C4-2B (cell line): ENCODE results near the gene SCAI.
"Not testable (repeated sequence)": the region's sequence is repeated elsewhere in the genome, so short reads cannot be mapped to it uniquely, and the experiment has no call there.

Source experiments
- H3K27ac ChIP-seq: fragments of 450-650 bp; 2 replicates; pipeline ENCODE4 v1.5.1; 2017
- ZFX ChIP-seq: fragments of 450-650 bp; IDR thresholded peaks from 2 replicates; pipeline ENCODE4 v1.6.1; 2017
- TF ChIP-seq, protein P1 (sequence below): fragments of 450-650 bp; conservative IDR thresholded peaks from 2 replicates; pipeline ENCODE4 v1.5.1; 2017; ENCODE audit warnings: mild to moderate bottlenecking

SCAI gene

DNA sequence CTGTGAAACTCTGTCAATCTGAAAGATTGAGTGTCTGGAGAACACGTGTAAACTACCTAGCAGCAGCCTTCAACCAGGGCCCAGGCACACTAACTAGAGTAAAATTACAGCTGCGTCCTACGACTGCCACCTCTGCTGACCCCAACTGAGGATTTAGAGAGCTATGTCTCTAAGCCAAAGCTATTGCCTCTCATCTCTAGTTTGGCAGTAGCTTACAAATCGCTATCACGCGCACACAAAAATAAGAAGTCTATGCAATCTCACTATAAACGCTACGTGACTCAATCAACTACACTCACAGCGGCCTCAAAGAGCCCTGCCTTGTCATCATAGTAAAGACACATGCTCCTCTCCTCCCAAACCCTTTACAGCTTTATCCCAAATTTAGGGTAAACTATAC lies 37.5 kb upstream of the SCAI start:
- TF ChIP-seq, protein P1, sequence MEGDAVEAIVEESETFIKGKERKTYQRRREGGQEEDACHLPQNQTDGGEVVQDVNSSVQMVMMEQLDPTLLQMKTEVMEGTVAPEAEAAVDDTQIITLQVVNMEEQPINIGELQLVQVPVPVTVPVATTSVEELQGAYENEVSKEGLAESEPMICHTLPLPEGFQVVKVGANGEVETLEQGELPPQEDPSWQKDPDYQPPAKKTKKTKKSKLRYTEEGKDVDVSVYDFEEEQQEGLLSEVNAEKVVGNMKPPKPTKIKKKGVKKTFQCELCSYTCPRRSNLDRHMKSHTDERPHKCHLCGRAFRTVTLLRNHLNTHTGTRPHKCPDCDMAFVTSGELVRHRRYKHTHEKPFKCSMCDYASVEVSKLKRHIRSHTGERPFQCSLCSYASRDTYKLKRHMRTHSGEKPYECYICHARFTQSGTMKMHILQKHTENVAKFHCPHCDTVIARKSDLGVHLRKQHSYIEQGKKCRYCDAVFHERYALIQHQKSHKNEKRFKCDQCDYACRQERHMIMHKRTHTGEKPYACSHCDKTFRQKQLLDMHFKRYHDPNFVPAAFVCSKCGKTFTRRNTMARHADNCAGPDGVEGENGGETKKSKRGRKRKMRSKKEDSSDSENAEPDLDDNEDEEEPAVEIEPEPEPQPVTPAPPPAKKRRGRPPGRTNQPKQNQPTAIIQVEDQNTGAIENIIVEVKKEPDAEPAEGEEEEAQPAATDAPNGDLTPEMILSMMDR = no peak
- TF ChIP-seq ZFX = no peak
- H3K27ac ChIP-seq = no peak overlapping the region

DNA sequence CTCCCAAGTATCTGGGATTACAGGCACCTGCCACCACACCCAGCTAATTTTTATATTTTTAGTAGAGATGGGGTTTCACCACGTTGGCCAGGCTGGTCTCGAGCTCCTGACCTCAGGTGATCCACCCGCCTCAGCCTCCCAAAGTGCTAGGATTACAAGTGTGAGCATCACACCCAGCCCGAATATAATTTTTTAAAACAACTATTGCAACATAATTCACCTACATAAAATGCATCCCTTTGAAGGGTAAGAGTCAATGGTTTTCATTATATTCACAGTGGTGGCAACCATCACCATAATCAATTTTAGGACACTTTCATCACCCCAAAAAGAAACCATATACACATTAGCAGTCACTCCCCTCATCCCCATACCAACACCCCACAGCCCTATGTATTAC lies 36.4 kb upstream of the SCAI start:
- not testable (repeated sequence) for H3K27ac ChIP-seq

DNA sequence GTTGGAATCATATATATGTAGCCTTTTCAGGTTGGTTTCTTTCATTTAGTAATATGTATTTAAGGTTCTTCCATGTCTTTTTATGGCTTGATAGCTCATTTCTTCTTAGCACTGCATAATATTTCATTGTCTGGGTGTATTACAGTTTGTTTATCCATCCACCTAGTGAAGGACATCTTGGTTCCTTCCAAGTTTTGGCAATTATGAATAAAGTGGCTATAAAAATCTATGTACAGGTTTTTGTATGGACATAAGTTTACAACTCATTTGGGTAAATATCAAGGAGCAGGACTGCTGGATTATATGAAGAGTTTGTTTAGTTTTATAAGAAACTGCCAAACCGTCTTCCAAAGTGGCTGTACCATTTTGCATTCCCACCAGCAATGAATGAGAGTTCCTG lies 34.6 kb upstream of the SCAI start:
- TF ChIP-seq, protein P1 = no peak
- TF ChIP-seq ZFX = no peak
- no peak overlapping the region for H3K27ac ChIP-seq

DNA sequence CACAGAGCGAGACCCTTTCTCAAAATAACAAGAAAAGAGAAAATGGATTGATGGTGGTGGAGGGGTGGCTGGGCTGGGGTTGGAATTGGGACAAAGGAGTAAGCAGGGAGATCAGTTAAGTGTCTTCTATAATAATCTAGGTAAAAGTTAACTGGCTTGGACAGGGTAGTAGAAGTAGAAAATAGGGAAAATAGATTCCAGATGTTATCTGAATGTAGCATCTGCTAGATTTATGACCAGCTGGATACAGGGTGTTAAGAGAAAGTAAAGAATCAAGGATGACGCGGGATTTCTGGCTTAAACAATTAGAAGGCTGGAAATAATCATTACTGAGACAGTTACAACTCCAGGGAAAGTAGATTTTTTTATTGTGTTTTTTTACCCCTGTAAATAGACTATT lies 33.3 kb upstream of the SCAI start:
- H3K27ac ChIP-seq = no peak overlapping the region
- TF ChIP-seq ZFX = no peak
- TF ChIP-seq, protein P1 = no peak

DNA sequence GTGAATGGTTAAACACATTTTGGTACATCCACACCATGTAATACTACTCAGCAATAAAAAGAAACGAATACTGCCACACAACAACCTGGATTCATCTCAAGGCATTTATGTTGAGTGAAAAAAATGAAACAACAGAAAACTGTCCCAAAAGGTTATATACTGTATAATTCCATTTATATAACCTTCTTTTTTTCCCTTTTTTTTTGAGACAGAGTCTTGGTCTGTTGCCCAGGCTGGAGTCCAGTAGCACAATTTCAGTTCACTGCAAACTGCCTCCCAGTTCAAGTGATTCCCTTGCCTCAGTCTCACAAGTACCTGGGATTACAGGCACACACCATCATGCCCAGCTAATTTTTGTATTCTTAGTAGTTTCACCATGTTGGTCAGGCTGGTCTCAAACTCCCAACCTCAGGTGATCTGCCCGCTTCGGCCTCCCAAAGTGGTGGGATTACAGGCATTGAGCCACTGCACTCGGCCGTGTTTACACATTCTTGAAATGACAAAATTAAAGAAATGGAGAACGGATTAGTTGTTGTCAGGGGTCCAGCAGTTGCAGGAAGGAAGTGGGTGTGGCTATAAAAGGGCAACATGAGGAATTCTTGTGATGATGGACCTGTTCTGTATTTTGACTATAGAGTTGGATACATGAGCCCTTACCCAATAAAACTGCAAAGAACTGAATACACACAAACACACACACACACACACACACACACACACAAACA lies 28.9 kb upstream of the SCAI start:
- H3K27ac ChIP-seq = no peak overlapping the region

DNA sequence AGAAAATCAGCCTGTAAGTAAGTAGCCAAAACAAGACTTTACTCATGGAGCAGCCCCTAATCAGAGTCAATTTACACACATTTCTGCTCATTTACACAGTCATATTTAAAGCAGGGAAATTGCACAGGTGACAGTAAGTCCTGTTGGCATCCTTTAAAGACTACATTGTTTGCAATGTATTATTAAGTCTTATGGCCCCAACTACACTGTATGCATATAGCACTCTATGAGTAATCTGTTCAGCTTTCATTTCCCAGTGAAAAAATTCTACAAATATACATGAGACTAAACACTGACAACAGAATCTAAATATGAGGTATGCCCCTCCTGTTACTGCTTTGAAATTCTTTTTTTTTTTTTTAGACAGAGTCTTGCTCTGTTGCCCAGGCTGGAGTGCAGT lies 26.6 kb upstream of the SCAI start:
- H3K27ac ChIP-seq = no peak overlapping the region
- no peak for TF ChIP-seq ZFX
- TF ChIP-seq, protein P1 = no peak

More for the DNA sequence above, 28.9 kb upstream of the SCAI start:
- TF ChIP-seq, protein P1 = no peak
- no peak for TF ChIP-seq ZFX

DNA sequence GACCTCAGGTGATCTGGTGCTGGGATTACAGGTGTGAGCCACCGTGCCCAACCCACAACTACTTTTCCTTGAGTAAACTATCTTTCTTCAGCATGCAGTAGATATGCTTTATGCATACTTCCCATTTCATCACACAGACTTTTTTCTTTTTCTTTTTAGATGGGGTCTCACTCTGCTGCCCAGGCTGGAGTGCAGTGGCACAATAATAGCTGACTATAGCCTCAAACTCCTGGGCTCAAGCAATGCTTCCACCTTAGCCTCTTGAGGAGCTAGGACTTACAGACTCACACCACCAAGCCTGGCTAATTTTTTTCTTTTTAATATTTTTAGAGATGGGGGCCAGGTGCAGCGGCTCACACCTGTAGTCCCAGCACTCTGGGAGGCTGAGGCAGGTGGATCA lies 23.4 kb upstream of the SCAI start:
- TF ChIP-seq, protein P1 = no peak
- TF ChIP-seq ZFX = no peak
- H3K27ac ChIP-seq = no peak overlapping the region

DNA sequence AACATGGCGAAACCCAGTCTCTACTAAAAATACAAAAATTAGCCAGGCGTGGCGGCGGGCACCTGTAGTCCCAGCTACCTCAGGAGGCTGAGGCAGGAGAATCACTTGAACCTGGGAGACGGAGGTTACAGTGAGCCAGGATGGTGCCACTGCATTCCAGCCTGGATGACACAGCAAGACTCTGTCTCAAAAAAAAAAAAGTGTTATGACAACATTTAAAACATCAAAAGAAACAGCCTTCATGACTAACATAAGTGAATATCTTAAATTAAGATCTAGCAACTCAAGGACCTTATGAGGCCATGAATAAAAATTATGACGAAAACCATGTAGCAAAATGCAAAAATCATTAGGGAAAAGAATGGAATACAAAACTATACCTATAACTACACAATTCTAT lies 19.6 kb upstream of the SCAI start:
- H3K27ac ChIP-seq = not testable (repeated sequence)
